Measurements from ENCODE around the gene UGT1A8. TPM values are rescaled to one million over a fixed set of nuclear protein-coding genes. Genes with fewer than 3 reads are reported as not detected.

Gene UGT1A8
- total RNA-seq, 1 experiment from 2014 or later = not detected

- H3K36me3 ChIP-seq (replicated peaks; ENCODE audit: control insufficient read depth, insufficient read depth, low read length) = no peaks in the 10 kb centered on the region
- H3K27me3 ChIP-seq (ENCODE audit: control insufficient read depth, insufficient read depth, low read length) = no peaks in the 10 kb centered on the region
- no peak for DNase-seq
- no peak overlapping the region for H3K4me3 ChIP-seq (ENCODE audit: insufficient read depth, low read depth, low read length)
Measured at GRCh38 chr2:233656443-233656842, 39.0 kb downstream of the UGT1A8 start.

GRCh38 chr2:233658610-233659009 is 41.2 kb downstream of the UGT1A8 start:
- Histone ChIP-seq H3K27me3 (ENCODE audit: control insufficient read depth, insufficient read depth, low read length) (no peaks in the 10 kb centered on the region), H3K4me3 (ENCODE audit: insufficient read depth, low read depth, low read length) (no peak overlapping the region), H3K36me3 (replicated peaks; ENCODE audit: control insufficient read depth, insufficient read depth, low read length) (no peaks in the 10 kb centered on the region)
- no peak for DNase-seq

GRCh38 chr2:233663911-233664310 is 46.5 kb downstream of the UGT1A8 start:
- no peaks in the 10 kb centered on the region for H3K27me3 ChIP-seq (ENCODE audit: control insufficient read depth, insufficient read depth, low read length)
- no peaks in the 10 kb centered on the region for H3K36me3 ChIP-seq (replicated peaks; ENCODE audit: control insufficient read depth, insufficient read depth, low read length)
- no peak for DNase-seq
- no peak overlapping the region for H3K4me3 ChIP-seq (ENCODE audit: insufficient read depth, low read depth, low read length)

GRCh38 chr2:233668605-233669260 is 51.3 kb downstream of the UGT1A8 start:
- DNase-seq = no peak
- no peak overlapping the region for H3K4me3 ChIP-seq (ENCODE audit: insufficient read depth, low read depth, low read length)
- H3K36me3 ChIP-seq (replicated peaks; ENCODE audit: control insufficient read depth, insufficient read depth, low read length) = no peaks in the 10 kb centered on the region

GRCh38 chr2:233671290-233672161 is 54.1 kb downstream of the UGT1A8 start, which contains the start of gene UGT1A9:
TSS of gene UGT1A9 (plus strand) at chr2:233671898. CDS start at chr2:233671935, 37 bp downstream.
- H3K36me3 ChIP-seq (replicated peaks; ENCODE audit: control insufficient read depth, insufficient read depth, low read length) = no peaks in the 10 kb centered on the region
- no peaks in the 10 kb centered on the region for H3K27me3 ChIP-seq (ENCODE audit: control insufficient read depth, insufficient read depth, low read length)
- no peak within 1 kb of the TSS for H3K4me3 ChIP-seq (ENCODE audit: insufficient read depth, low read depth, low read length)
- no peak for DNase-seq

More at GRCh38 chr2:233668605-233669260, 51.3 kb downstream of the UGT1A8 start:
- no peaks in the 10 kb centered on the region for H3K27me3 ChIP-seq (ENCODE audit: control insufficient read depth, insufficient read depth, low read length)

GRCh38 chr2:233672886-233673285 is 55.5 kb downstream of the UGT1A8 start:
- Histone ChIP-seq H3K27me3 (ENCODE audit: control insufficient read depth, insufficient read depth, low read length) (no peaks in the 10 kb centered on the region), H3K36me3 (replicated peaks; ENCODE audit: control insufficient read depth, insufficient read depth, low read length) (no peaks in the 10 kb centered on the region), H3K4me3 (ENCODE audit: insufficient read depth, low read depth, low read length) (no peak overlapping the region)
- DNase-seq = no peak

- no peak for DNase-seq
- no peaks in the 10 kb centered on the region for H3K36me3 ChIP-seq (replicated peaks; ENCODE audit: control insufficient read depth, insufficient read depth, low read length)
- H3K4me3 ChIP-seq (ENCODE audit: insufficient read depth, low read depth, low read length) = no peak overlapping the region
- H3K27me3 ChIP-seq (ENCODE audit: control insufficient read depth, insufficient read depth, low read length) = no peaks in the 10 kb centered on the region
Measured at GRCh38 chr2:233673896-233674295, 56.5 kb downstream of the UGT1A8 start.

GRCh38 chr2:233674314-233674713 is 56.9 kb downstream of the UGT1A8 start:
- no peaks in the 10 kb centered on the region for H3K36me3 ChIP-seq (replicated peaks; ENCODE audit: control insufficient read depth, insufficient read depth, low read length)
- no peak overlapping the region for H3K4me3 ChIP-seq (ENCODE audit: insufficient read depth, low read depth, low read length)
- DNase-seq = no peak
- no peaks in the 10 kb centered on the region for H3K27me3 ChIP-seq (ENCODE audit: control insufficient read depth, insufficient read depth, low read length)

- Histone ChIP-seq H3K4me3 (ENCODE audit: insufficient read depth, low read depth, low read length) (no peak overlapping the region), H3K36me3 (replicated peaks; ENCODE audit: control insufficient read depth, insufficient read depth, low read length) (no peaks in the 10 kb centered on the region), H3K27me3 (ENCODE audit: control insufficient read depth, insufficient read depth, low read length) (no peaks in the 10 kb centered on the region)
- no peak for DNase-seq
Measured at GRCh38 chr2:233674995-233675394, 57.6 kb downstream of the UGT1A8 start.

GRCh38 chr2:233676046-233676445 is 58.6 kb downstream of the UGT1A8 start:
- no peak for DNase-seq
- Histone ChIP-seq H3K4me3 (ENCODE audit: insufficient read depth, low read depth, low read length) (no peak overlapping the region), H3K27me3 (ENCODE audit: control insufficient read depth, insufficient read depth, low read length) (no peaks in the 10 kb centered on the region), H3K36me3 (replicated peaks; ENCODE audit: control insufficient read depth, insufficient read depth, low read length) (no peaks in the 10 kb centered on the region)

GRCh38 chr2:233679196-233679595 is 61.8 kb downstream of the UGT1A8 start:
- no peaks in the 10 kb centered on the region for H3K36me3 ChIP-seq (replicated peaks; ENCODE audit: control insufficient read depth, insufficient read depth, low read length)
- H3K4me3 ChIP-seq (ENCODE audit: insufficient read depth, low read depth, low read length) = no peak overlapping the region
- no peaks in the 10 kb centered on the region for H3K27me3 ChIP-seq (ENCODE audit: control insufficient read depth, insufficient read depth, low read length)
- no peak for DNase-seq

- H3K4me3 ChIP-seq (ENCODE audit: insufficient read depth, low read depth, low read length) = no peak overlapping the region
- H3K27me3 ChIP-seq (ENCODE audit: control insufficient read depth, insufficient read depth, low read length) = no peaks in the 10 kb centered on the region
- H3K36me3 ChIP-seq (replicated peaks; ENCODE audit: control insufficient read depth, insufficient read depth, low read length) = no peaks in the 10 kb centered on the region
- DNase-seq = no peak
Measured at GRCh38 chr2:233680361-233681045, 63.1 kb downstream of the UGT1A8 start.

GRCh38 chr2:233681521-233682099 is 64.2 kb downstream of the UGT1A8 start, which contains the start of gene UGT1A7:
TSS of gene UGT1A7 (plus strand) at chr2:233681901. CDS start at chr2:233681938, 37 bp downstream.
- no peak for DNase-seq
- no peaks in the 10 kb centered on the region for H3K27me3 ChIP-seq (ENCODE audit: control insufficient read depth, insufficient read depth, low read length)
- H3K4me3 ChIP-seq (ENCODE audit: insufficient read depth, low read depth, low read length) = no peak within 1 kb of the TSS
- no peaks in the 10 kb centered on the region for H3K36me3 ChIP-seq (replicated peaks; ENCODE audit: control insufficient read depth, insufficient read depth, low read length)

GRCh38 chr2:233684640-233685039 is 67.2 kb downstream of the UGT1A8 start:
- Histone ChIP-seq H3K4me3 (ENCODE audit: insufficient read depth, low read depth, low read length) (no peak overlapping the region), H3K36me3 (replicated peaks; ENCODE audit: control insufficient read depth, insufficient read depth, low read length) (no peaks in the 10 kb centered on the region), H3K27me3 (ENCODE audit: control insufficient read depth, insufficient read depth, low read length) (no peaks in the 10 kb centered on the region)
- DNase-seq = no peak
